Fibroblast of lung (primary cell): Measurements from ENCODE around the gene ARRDC2.

Experiments used
- EZH2 ChIP-seq: IDR thresholded peaks from 2 replicates; pipeline ENCODE4 v1.5.1; 2012; ENCODE audit warnings: low read length, control low read depth, mild to moderate bottlenecking; ENCODE audit errors: missing control alignments
- TF ChIP-seq, protein P1 (sequence below), 2 donors: IDR thresholded peaks in 1 of 2; conservative IDR thresholded peaks in 1 of 2; 1 replicate in 1 of 2; 2 replicates in 1 of 2; pipeline ENCODE4 v1.5.1; 2011 to 2012; ENCODE audit warnings: low read length in 2 of 2, control low read depth in 1 of 2, inconsistent platforms in 1 of 2, low read depth in 1 of 2, mild to moderate bottlenecking in 1 of 2

DNA sequence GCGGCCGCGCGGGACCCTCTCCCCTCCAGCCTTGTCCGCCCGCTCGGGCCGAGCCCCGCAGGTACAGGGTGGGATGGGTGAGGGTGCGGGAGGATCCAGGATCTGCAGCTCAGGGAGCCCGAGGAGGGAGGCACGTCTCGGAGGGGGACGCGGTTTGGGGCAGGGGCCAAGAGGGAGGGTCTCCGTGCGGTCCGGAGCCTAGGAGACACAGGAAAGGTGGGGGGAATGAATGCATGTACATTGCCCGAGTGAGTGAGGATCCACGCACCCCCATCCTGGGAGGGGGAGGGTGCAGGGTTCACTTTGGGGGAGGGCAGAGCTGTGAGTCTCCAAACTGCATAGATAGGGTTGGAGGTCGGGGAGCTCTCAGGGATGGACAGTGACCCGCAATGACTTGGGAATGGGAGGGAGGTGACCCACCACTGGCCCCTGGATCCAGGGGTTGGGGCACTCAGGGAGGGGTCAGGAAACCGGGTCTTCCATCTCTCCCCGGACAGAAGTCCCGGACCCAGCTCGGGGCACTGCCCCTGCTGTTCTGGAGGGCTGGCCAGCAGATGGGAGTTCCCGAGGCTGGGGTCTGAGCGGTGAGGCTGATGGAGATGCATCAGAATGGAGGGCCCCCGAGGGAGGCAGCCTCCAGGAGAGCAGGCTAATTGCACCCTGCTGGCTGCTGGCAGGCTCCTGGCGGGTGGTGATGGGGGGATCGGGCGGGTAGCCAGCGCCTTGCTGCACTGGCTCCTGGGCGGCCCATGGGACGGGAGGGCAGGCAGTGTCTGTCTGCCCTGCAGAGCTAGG is 40.5 kb upstream of the ARRDC2 start:
- peak; percentile 90 for TF ChIP-seq EZH2
- TF ChIP-seq, protein P1, sequence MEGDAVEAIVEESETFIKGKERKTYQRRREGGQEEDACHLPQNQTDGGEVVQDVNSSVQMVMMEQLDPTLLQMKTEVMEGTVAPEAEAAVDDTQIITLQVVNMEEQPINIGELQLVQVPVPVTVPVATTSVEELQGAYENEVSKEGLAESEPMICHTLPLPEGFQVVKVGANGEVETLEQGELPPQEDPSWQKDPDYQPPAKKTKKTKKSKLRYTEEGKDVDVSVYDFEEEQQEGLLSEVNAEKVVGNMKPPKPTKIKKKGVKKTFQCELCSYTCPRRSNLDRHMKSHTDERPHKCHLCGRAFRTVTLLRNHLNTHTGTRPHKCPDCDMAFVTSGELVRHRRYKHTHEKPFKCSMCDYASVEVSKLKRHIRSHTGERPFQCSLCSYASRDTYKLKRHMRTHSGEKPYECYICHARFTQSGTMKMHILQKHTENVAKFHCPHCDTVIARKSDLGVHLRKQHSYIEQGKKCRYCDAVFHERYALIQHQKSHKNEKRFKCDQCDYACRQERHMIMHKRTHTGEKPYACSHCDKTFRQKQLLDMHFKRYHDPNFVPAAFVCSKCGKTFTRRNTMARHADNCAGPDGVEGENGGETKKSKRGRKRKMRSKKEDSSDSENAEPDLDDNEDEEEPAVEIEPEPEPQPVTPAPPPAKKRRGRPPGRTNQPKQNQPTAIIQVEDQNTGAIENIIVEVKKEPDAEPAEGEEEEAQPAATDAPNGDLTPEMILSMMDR (conservative IDR thresholded peaks at IDR 0.05 in 1 of 2, IDR thresholded peaks at IDR 0.05 in 1 of 2; ENCODE audit: low read depth in 1 of 2, low read length in 2 of 2), result no peak
